ACHN (cell line): ENCODE results near the gene RREB1.

Source experiments
- DNase-seq: peaks from one replicate; pipeline ENCODE4 v3.0.0-alpha.2; 2015
- in situ Hi-C: cut with HindIII; loops from 2 replicates; pipeline ENCODE4 v1.10.0; 2017; ENCODE audit warnings: low sequenced_read_pairs, low pct_ligation_motif_present, low pct_unique_long_range_greater_than_20kb

RREB1 gene

DNA sequence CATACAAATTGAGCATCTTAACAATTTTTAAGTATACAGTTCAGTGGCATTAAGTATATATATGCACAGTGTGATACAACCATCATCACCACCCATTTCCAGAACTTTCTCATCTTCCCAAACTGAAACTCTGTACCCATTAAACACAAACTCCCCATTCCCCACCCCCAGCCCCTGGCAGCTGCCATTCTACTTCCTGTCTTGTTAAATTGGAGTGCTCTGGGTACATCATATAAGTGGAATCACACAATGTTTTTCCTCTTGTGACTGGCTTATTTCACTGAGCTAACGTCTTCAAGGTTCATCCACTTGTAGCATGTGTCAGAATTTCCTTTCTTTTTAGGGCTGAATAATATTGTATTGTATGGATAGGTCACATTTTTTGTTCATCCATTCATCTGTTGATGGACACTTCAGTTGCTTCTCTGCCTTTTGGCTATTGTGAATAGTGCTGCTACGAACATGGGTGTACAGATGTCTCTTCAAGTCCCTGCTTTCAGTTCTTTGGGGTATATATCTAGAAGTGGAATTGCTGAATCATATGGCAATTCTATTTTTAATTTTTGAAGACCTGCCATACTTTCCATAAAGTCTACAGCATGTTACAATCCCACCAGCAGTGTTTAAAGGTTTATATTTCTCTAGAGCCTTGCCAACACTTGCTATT lies 19.6 kb upstream of the RREB1 start:
- in situ Hi-C loops: no loop called here

DNA sequence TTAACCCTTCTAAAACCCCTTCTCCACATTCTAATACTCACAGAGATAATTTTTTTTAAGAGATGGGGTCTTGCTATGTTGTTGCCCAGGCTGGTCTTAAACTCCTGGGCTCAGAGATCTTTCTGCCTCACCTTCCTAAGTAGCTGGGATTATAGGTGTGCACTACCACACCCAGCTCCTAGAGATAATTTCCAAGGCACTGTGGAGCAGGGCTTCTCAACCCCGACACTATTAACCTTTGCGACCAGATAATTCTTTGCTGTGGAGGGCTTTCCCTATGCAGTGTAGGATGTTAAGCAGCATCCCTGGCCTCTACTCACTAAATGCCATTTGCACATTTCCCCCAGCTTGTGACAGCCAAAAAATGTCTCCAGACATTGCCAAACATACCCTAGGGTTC lies 8.8 kb upstream of the RREB1 start:
- in situ Hi-C loops: no loop called here
- DNase-seq: no peak

More for the DNA sequence above, 19.6 kb upstream of the RREB1 start:
- DNase-seq: no peak

DNA sequence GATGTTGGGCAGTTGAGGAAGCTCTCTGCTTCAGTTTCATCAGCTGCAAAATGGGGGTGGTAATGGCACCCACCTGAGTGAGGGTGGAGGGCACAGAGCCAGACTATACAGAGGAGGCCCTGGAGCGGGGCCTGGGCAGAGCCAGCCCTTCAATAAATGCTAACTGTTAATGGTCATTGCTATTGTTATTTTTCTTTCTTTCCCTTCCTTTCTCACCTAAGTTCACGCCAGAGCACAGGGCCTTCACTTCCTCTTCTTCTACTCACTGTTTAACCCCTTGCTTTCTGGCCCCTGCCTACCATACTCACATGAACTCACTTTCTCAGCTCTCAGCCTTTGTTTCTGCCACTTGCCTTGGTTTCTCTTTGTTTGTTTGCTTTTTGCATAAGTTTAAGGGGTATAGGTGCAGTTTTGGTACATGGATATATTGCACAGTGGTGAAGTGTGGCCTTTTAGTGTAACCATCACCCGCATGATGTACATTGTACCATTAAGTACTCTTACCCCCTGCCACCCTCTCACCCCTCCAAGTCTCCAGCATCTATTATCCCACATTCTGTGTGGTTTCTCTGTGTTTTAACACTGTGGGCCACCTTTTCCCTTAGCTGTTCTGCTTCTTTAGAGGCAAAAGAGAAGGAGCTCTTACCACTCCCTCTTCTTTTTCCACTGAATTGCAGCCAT lies 7.5 kb upstream of the RREB1 start:
- DNase-seq: no peak
- in situ Hi-C loops: no loop called here

DNA sequence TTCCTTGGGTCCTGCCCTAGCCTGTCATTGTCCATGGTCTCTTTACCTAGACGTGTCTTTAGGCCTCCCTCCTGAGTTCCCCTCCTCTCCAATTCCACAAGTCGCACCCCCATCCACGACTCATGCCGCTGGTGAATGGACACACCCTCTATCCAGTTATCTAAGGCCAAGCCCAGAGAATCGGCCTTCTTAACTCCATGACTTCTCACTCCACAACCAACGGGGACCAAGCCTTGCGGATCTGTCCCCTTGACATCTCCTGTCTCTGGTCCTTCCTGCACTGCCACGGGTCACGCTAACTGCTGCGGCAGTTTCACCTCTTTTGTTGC lies 7.0 kb upstream of the RREB1 start:
- in situ Hi-C loops: no loop called here
- DNase-seq: no peak

DNA sequence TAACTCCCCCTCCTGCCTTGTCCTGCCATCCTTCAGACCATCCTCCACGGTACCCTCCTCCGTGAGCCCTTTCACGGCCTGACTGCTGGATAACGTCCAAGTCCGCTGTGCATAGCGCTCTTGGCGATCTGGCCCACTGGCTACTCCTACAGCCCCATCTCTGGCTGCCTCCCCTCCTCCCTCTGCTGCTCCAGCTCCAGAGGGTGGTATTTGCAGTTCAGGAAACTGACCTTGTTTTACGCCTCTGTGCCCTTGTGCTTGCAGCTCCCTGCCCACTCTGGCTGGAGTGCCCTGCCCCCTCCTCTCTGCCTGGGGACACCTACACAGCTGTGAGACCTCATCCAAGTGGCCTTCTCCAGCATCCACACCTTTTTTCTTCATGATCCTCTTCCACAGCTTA lies 6.5 kb upstream of the RREB1 start:
- DNase-seq: no peak
- in situ Hi-C loops: no loop called here

DNA sequence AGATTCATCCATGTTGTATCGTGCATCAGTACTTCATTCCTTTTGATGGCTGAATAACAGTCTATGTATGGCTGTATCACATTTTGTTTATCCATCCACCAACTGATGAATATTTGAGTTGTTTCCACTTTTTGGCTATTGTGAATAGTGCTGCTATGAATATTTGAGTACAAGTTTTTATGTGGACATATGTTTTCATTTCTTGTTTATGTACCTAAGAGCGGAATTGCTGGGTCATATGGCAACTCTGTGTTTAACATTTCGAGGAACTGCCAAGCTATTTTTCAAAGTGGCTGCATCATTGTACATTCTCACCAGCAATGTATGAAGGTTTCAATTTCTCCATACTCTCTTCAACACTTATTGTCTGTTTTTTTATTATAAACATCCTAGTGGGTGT lies 3.0 kb upstream of the RREB1 start:
- in situ Hi-C loops: no loop called here
- DNase-seq: no peak

DNA sequence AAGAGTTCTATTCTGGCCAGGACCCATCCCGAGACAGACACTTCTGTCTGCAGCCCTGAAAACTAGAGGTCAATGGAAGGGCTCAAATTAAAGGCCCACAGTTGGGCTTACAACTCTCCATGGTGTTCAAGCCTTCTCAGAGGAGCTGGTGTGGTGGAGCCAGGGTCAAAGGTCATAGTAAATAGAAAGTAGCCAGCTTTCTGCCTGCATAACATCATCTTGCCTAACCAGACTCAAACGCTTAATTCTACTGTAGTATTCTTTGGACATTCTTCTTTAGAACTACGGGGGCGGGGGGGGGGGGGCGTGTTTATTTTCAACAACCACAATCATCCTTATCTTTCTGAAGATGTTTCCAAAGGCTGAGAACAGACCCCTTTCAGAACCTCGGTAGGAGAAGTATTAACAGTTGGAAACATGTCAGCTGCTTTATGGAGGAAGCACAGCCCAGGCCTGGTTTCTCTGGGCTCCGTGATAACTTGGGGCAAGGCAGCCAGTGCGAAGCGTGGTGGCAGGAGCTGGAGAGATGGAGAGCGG lies 1.5 kb upstream of the RREB1 start:
- DNase-seq: no peak
- in situ Hi-C loops: no loop called here

DNA sequence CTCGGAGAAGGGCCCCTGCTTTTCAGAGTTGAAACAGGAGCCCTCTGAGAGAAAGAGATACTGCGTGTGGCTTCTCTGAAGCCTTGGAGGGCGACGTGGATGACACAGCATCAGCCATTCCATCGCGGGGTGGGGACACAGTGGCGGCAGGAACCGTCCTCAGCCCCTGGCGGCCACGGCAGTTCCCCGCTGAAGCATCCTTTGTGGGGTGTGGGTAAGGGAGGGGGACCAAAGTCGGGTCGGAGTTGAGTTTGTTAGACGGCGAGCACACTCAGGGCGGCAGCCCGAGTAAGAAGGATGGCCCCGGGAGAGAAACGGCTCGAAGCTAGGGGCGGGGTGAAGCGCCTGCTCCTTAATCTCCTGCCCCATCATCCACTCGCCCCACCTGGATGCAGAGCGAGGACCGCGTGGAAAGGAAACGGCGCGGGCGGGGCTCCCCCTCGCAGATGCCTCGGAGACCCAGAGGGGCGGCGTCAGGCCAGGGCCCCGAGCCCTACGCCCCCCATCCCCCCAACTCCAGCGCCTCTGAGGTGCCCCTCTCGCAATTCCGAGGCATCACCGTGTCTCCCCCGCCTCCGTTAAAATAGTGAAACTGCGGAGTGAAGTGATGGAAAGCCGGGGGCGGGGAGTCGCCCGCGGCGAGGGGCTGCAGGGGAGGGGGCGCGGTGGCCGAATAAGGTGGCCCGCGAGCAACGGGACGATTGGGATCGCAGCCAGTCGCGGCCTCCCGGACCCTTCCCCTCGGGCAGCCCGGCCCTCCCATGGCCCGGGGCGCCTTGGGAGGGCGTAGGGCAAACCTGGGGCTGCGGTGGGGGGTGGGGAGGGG lies 796 bp upstream of the RREB1 start:
- no peak for DNase-seq
- in situ Hi-C loops: no loop called here

DNA sequence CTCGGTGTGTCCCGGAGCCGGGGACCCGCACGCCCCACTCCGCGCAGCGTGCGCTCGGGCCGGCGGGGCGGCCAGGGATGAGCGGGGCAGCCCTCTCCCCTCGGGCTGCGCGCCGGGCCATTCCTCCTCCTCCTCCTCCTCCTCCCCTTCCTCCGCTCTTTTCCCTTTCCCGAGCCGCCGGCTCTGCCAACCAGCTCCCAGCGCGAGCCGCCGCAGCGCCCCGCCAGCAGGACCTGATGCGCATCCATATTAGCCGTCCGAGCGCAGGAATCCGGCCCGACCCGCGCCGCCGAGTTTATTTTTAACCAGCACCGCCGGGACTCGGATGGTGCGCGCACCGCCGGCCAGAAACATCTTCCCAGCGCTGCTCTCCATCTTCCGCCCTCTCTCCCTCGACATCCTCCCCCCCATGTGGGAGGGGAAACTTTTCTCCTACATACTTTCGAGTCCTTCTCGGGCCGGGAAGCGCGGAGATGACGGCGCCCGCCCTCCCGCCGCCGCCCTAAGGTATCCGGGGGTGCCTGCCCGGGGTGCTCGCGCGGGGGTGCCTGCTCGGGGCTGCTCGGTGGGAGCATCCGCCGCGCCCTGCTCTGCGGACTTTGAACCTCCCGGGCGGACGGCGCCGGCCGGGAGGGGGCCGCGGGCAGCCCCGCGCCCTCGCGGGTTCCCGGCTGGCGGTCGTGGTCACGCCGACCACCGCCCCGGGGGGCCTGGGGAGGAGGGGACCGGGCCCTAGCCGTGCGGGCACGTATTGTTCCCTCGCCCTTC lies 619 bp downstream of the RREB1 start:
- DNase-seq: peak; percentile 70
- in situ Hi-C loops: no loop called here

DNA sequence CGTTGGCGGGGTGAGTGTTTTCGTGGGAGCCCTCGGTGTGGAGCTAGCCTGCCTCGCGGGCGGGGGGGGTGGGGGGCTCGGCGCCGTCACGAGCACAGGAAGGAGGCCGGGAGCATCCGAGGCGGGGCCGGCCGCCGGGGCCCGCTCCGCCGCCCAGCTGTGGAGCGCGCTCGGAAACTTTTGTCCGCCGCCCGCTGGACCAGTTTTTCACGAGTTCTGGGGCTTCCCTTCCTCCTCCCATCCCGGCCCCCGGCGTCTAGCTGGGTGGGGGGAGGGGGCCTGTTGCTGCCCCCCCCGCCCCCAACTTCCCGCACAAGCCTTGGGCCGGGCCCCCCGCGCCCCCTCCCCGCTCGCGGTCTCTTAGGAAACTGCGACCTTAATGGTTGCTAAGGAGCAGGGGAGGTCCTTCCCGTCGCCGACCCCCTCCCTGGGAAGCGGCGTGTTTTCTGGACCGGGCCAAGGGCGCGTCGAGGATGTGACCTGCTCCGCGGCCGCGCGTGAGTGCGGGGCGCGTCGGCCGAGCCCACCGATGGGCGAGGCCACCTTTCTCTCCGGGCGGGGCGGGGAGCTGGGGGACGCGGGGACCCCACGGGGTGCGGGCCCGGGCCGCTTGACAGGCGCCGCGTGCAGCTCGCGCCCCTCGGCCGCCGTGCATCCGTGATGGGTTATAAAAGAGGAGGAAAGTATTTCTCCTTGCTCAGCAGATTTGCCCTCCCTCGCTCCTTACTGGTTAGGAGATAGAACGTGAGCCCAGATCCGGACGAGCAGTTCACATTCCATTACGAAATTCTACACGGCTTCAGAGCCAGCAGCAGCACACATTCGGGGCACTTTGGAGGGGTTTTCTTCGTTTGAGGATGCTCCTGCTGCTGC lies 1.4 kb downstream of the RREB1 start:
- DNase-seq: peak; percentile 63
- in situ Hi-C loops: no loop called here

DNA sequence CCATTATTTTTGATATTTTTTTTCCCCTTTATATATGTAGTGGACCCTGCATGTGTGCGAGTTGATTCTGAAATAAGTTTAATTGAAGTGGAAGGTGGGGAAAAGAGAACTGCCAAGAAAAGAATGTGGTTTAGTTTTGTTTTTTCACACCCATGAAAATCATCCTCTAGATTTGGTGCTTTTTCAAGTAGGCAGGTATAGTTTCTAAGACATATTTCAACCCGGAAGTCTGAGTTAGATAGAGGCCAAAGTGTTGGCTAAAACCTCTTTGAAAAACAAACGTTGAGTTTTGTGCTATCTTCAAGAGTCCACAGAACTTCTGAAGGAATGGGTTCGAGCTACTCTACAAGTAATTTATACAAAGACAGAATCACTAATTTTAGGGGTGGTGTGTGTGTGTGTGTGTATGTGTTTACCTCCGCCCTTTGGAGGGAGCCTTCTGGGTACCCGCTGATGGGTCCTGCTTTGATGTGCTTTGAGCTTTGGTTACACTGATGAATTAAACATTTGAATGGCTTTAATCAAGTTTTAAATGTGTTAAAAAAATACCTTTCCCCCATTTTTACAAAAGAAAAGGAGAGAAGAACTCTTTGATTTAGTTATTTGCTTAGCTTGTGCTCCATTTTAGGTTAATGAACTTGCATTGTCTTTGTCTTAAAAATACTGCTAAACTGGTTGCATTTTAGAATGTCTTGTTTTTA lies 2.5 kb downstream of the RREB1 start:
- in situ Hi-C loops: no loop called here
- no peak for DNase-seq

DNA sequence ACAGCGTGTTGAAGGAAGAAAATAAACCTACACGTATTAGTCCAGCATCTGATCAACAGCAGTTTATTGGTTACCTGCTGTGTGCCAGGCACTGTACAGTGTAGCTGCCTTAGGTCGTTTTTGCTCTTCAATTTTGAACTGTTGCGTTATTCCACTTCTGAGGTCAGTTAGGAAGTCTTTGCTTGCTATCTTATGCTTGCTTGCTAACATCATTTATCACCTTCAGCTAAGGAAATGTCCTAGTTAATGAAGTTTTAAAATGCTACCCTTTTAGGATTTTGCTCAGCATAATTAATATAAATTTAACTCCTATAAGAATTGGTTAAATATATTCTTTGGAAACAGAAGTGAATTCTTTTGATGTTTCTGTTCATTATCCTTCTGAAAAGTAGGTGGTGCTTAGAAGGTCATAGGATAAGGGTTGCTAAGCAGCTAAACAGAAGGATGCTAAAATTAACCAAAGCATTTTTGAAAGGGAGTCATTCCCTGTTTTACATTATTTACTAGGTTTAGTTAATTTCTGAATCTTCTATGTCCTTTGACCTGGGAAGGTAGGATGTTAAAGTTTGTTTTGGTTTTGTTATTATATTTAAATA lies 3.4 kb downstream of the RREB1 start:
- in situ Hi-C loops: no loop called here
- no peak for DNase-seq

DNA sequence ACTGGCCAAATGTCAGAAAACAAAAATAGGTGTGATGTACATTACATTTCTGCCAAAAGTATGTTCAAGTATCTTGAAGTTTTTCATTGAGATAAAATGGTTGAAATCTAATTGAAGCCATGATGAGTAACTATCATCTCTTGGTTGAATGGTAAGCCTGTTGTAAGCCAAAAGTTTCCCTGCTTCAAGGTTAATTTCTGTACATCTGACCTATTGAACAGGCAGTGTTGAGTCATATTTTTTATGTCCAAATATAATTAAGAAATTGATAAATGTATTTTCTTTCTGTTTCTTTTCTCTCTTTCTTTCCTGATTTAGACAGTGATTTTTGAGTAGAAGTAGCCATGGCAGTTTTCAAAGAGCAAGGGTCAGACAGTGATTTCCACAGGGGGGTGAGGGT lies 4.4 kb downstream of the RREB1 start:
- in situ Hi-C loops: no loop called here
- DNase-seq: no peak

DNA sequence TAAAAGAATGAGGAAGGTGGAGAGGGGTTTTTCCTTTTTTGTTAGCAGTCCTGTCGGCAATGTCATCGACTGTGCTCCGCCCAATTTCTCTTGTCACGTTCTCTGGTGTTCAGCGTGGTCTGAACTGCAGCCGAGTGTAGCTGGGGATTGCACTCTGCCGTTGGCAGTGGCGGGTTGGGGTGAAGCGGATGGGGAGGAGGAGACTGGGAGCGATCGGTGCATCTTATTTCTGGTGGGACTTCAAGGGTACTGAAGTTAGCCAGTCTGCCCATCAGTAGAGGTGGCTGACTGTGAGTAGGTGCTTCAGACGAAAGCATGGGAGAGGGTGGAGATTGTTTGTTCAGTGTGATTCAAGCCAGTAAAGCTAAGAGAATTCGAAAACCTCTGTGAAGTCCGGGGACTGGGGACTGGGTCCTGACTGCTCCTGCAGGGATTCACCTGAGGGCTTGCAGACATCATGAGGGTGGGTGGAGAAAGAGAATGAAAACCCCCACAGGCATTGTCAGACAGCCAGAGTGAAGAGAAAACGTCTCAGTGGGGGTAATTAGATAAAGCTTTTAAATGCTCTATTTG lies 5.1 kb downstream of the RREB1 start:
- in situ Hi-C loops: no loop called here
- DNase-seq: peak; percentile 19

DNA sequence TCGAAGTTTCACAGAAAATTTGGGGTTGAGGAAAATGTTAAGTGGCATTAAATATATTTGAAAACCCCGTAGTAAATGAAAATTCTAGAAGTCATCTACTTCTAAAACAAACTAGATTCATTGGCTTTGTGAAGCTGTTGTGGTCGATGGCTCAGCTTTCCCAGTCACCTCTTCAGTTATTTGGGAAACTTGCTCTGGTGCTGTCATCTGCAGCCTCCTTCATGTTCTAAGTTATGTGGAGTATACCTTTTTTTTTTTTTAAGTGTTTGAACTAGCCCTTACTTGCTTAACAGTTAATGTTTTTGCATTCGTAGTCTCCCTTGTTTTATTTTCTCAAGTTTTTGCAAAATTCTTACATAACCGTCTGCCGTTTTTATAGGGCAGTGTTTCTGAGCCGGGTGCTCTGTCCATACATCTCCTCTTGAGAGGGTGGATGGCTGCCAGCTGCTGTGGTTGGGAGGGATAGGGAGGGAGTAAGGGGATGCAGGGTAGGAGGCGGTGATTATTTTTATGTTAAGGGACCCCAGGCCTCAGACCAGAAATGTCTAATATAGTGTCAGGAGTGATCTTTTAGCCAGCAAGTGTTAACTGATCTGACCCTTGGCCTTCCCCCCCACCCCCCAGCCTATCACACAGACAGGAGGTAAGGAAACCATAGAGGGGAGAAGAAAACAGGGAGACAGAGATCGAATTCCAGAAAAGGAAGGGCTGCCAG lies 7.1 kb downstream of the RREB1 start:
- DNase-seq: no peak
- in situ Hi-C loops: no loop called here

DNA sequence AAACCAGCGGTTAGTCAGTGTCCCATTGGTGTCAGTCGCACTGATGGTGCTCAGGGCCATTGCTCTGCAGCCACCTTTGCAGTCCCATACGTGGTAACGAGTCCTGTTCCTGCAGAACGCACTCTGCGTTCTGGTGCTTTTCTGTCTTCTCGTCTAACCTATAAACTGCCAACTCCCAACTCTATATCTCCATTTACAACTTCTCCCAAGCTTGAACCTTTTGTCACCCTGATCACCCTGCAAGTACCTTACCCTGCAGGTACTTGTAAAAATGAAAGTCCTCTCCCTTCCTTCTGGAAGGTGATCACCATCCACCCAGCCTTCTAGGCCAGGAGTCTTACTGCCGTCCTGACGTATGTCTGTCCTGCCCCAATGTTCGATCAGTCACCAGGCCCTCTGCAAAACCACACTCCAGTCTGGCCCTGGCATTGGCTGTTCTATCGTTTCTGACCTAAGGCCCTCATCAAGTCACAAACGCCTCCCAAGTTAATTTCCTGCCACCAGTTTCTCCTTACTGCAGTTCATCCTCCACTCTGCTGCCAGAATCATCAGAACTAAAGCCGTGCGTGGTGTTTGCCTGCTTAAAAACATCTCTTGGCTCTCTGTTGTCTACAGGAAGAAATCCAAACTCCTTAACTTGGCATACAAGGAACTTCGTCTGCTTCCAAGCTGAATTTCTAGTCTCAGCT lies 7.9 kb downstream of the RREB1 start:
- in situ Hi-C loops: no loop called here
- DNase-seq: no peak
